Activated CD4-positive, CD25-positive, alpha-beta regulatory T cell treated with anti-CD3 and anti-CD28 coated beads, Interleukin-2, amount 50 U/mL, for 24 hours (primary cell): ENCODE results near the gene MAP1LC3B2.

ENCODE experiments used
- ATAC-seq, 2 donors: fragments of 150-1000 bp; cut with Tn5 transposase; one replicate each; pipeline ENCODE4 v1.10.0; 2021; ENCODE audit warnings: mild to moderate bottlenecking in 1 of 2, moderate library complexity in 1 of 2

The MAP1LC3B2 gene

GRCh38 chr12:116616536-116617248, 57.5 kb downstream of the MAP1LC3B2 start:
- no peak for ATAC-seq

GRCh38 chr12:116619246-116619645, 60.1 kb downstream of the MAP1LC3B2 start:
- ATAC-seq, result no peak

- no peak for ATAC-seq
These were observed 60.9 kb downstream of the MAP1LC3B2 start for GRCh38 chr12:116620124-116620491.

GRCh38 chr12:116620492-116621191, 61.5 kb downstream of the MAP1LC3B2 start:
- ATAC-seq, result no peak

- no peak for ATAC-seq
These were observed 62.0 kb downstream of the MAP1LC3B2 start for GRCh38 chr12:116621194-116621593.

GRCh38 chr12:116624516-116624915, 65.3 kb downstream of the MAP1LC3B2 start:
- no peak for ATAC-seq

GRCh38 chr12:116626153-116626552, 67.0 kb downstream of the MAP1LC3B2 start:
- no peak for ATAC-seq
